Astrocyte (in vitro differentiated cells and primary cell): ENCODE results near the gene GGTLC3.
"Not testable (repeated sequence)": the region's sequence is repeated elsewhere in the genome, so short reads cannot be mapped to it uniquely, and the experiment has no call there.

Experiments
- CTCF ChIP-seq: IDR thresholded peaks from 2 replicates; pipeline ENCODE4 v1.5.1; 2011; ENCODE audit warnings: low read depth, mild to moderate bottlenecking, inconsistent platforms, low read length, moderate library complexity; ENCODE audit not compliant: insufficient read depth
- EZH2 ChIP-seq: IDR thresholded peaks from 2 replicates; pipeline ENCODE4 v1.6.1; 2012; ENCODE audit warnings: mild to moderate bottlenecking, low read length, inconsistent platforms; ENCODE audit not compliant: insufficient read depth

- not testable (repeated sequence) for TF ChIP-seq CTCF, EZH2
Measured at GRCh38 chr22:18529416-18530145, 11.6 kb upstream of the GGTLC3 start.
